Sigmoid colon (tissue), 7 donors: ENCODE results near the gene MTCL1. TPM values are rescaled to one million over a fixed set of nuclear protein-coding genes. Genes with fewer than 3 reads are reported as not detected.

Experiments
- DNase-seq: peaks from one replicate; pipeline ENCODE4 v3.0.0-alpha.2; 2019
- H3K27ac ChIP-seq, 4 donors: fragments of 200-600 bp; sonication (generic); one replicate each; pipeline ENCODE4 v1.5.1; 2016 to 2019; ENCODE audit warnings: mild to moderate bottlenecking in 1 of 4
- H3K27me3 ChIP-seq, 3 donors: fragments of 200-600 bp; sonication (generic); one replicate each; pipeline ENCODE4 v1.5.1; 2019; ENCODE audit warnings: mild to moderate bottlenecking in 1 of 3
- H3K36me3 ChIP-seq, 4 donors: fragments of 200-600 bp; sonication (generic); one replicate each; pipeline ENCODE4 v1.5.1; 2016 to 2019
- H3K4me1 ChIP-seq, 4 donors: fragments of 200-600 bp; sonication (generic); one replicate each; pipeline ENCODE4 v1.5.1; 2017 to 2019
- H3K4me3 ChIP-seq, 4 donors: fragments of 200-600 bp; sonication (generic); one replicate each; pipeline ENCODE4 v1.5.1; 2017 to 2019; ENCODE audit warnings: mild to moderate bottlenecking in 2 of 4, moderate library complexity in 1 of 4
- H3K9me3 ChIP-seq, 4 donors: fragments of 200-600 bp in 3 of 4; sonication (generic) in 3 of 4; one replicate each; pipeline versions ENCODE4 v1.5.1 to v1.6.1; 2013 to 2019
- CTCF ChIP-seq, 4 experiments: fragments of 450-650 bp in 3 of 4; fragments of 200-600 bp in 1 of 4; IDR thresholded peaks; one replicate each; pipeline ENCODE4 v1.5.1; 2016 to 2019; ENCODE audit warnings: antibody characterized with exemption in 4 of 4, mild to moderate bottlenecking in 3 of 4, moderate library complexity in 2 of 4
- EP300 ChIP-seq, 4 donors: sonication (generic); formaldehyde crosslinking; IDR thresholded peaks; one replicate each; pipeline ENCODE4 v1.6.1; 2017; ENCODE audit warnings: antibody characterized with exemption in 4 of 4
- POLR2A ChIP-seq, 2 donors: fragments of 450-650 bp; IDR thresholded peaks; one replicate each; pipeline ENCODE4 v1.6.1; 2016; ENCODE audit warnings: antibody characterized with exemption in 2 of 2, mild to moderate bottlenecking in 2 of 2, moderate library complexity in 2 of 2
- POLR2AphosphoS5 ChIP-seq, 4 donors: sonication (generic); formaldehyde crosslinking; IDR thresholded peaks; one replicate each; pipeline ENCODE4 v1.6.1; 2017; ENCODE audit warnings: antibody characterized with exemption in 4 of 4
- WGBS, 2 donors: extraction: QIAGEN DNeasy Blood & Tissue Kit; methylation state at CpG; one replicate each; pipeline ENCODE4 v1.1.7; 2013; 5-methylcytosine and 5-hydroxymethylcytosine counted together
- intact Hi-C: fragments of 100-400 bp; cut with DNase I; formaldehyde crosslinking; loops from one replicate; pipeline ENCODE4 v1.15.1; 2023
- polyA plus RNA-seq, 3 donors: library from polyadenylated mRNA; stranded (reverse); fragments of 200-250 nt; gene quantifications; one replicate each; pipeline ENCODE4 v1.2.3, GENCODE V29; 2013
- total RNA-seq, 4 donors: library from RNA; depleted of rRNA; stranded (reverse); fragments of >200 nt; gene quantifications; one replicate each; pipeline ENCODE4 v1.1.0, GENCODE V29; 2016
- donor health status: healthy with polysubstance abuse.
- donor health status: Bipolar disorder and iron deficiency.
- donor health status: healthy.

Gene MTCL1
- total and polyA plus RNA-seq, 7 donors = 0.69 to 133 (median 58.5) TPM

- intact Hi-C loops = no loop called here
- peaks cover 0 to 33% (median 3%) of the 10 kb centered on the region in 4 donors for H3K36me3 ChIP-seq
- no peaks in the 10 kb centered on the region for H3K27me3 ChIP-seq
- no peak overlapping the region for H3K4me3 ChIP-seq
- WGBS, 2 donors = 89 to 95% methylated on average over 4 of the region's 4 CpGs
- DNase-seq = no peak
- no peaks in the 10 kb centered on the region for H3K9me3 ChIP-seq
- H3K27ac ChIP-seq = peak overlapping the region in 3 of 4 donors; percentile 17 to 67 (median 40)
- TF ChIP-seq POLR2A (IDR thresholded peaks at IDR 0.05) (no peak), CTCF (IDR thresholded peaks at IDR 0.05) (no peak), EP300 (IDR thresholded peaks at IDR 0.05) (no peak), POLR2AphosphoS5 (IDR thresholded peaks at IDR 0.05) (no peak)
- H3K4me1 ChIP-seq = peaks cover 0 to 27% (median 23%) of the 10 kb centered on the region in 4 donors
These were observed 21.8 kb downstream of the MTCL1 start for GRCh38 chr18:8726963-8727705.

GRCh38 chr18:8730080-8730827, 24.9 kb downstream of the MTCL1 start:
- intact Hi-C loops = no loop called here
- no peaks in the 10 kb centered on the region for H3K27me3 ChIP-seq
- H3K4me1 ChIP-seq = peaks cover 0 to 45% (median 27%) of the 10 kb centered on the region in 4 donors
- H3K27ac ChIP-seq = peak overlapping the region; percentile 25 to 73 (median 61)
- 14 to 36% methylated on average over 16 of the region's 16 CpGs for WGBS, 2 donors
- H3K4me3 ChIP-seq = no peak overlapping the region
- TF ChIP-seq POLR2AphosphoS5 (IDR thresholded peaks at IDR 0.05) (peak in 1 of 4 donors; percentile 29), POLR2A (IDR thresholded peaks at IDR 0.05) (no peak)
- peaks cover 0 to 15% (median 0%) of the 10 kb centered on the region in 4 donors for H3K36me3 ChIP-seq
- H3K9me3 ChIP-seq = no peaks in the 10 kb centered on the region
- DNase-seq = peak; percentile 75

DNA sequence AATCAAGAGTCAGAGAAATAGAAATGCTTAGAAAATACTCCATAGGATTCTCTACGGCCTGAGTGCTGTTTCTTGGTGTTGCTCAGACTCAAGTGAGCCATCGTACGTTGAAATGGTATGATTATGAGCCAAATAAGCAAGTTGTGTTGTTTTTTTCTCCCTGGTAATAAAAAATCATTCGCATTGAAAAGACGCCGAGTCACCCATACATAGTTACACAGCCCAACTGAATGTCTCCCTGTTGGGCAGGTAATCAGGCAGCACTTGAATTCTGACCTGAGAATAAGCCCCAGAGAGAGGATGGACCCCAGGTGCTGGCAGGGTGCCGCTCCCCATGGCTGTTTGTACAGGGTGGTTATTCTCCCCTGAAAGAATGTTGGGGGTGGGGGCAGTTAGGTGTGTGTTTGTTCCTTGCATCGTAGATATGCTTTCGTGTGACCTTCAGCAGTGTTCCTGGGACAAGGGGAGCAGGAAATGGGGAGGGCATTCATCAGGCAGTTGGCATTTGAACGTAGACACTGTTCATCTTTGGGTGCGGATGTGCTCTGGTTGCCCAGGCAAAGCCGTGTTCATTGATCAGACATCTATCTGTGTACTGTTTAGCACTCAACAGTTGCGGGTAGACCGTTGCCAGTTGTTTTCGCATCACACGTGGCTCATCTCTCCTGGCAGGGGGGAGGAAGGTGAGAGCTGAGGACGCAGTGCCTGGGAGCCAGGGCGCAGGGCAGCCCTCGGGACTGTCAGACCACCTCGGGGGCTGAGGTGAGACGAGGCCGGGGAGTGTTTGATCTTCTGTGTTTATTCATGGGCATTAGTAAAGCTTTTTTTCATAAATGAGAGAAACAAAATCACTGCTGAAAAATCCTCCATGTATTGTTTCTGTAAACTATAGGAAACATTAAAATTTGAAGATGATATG, 27.3 kb downstream of the MTCL1 start:
- no peak overlapping the region for H3K27ac ChIP-seq
- no peaks in the 10 kb centered on the region for H3K27me3 ChIP-seq
- WGBS, 2 donors = 88 to 94% methylated on average over 22 of the region's 22 CpGs
- no peaks in the 10 kb centered on the region for H3K9me3 ChIP-seq
- H3K36me3 ChIP-seq = peaks cover 0 to 5% (median 0%) of the 10 kb centered on the region in 4 donors
- H3K4me1 ChIP-seq = peaks cover 0 to 50% (median 29%) of the 10 kb centered on the region in 4 donors
- no peak for TF ChIP-seq POLR2A (IDR thresholded peaks at IDR 0.05)
- TF ChIP-seq POLR2AphosphoS5 (IDR thresholded peaks at IDR 0.05) = no peak
- no peak for TF ChIP-seq CTCF (IDR thresholded peaks at IDR 0.05)
- no peak for TF ChIP-seq EP300 (IDR thresholded peaks at IDR 0.05)
- intact Hi-C loops = no loop called here
- no peak for DNase-seq
- no peak overlapping the region for H3K4me3 ChIP-seq

DNA sequence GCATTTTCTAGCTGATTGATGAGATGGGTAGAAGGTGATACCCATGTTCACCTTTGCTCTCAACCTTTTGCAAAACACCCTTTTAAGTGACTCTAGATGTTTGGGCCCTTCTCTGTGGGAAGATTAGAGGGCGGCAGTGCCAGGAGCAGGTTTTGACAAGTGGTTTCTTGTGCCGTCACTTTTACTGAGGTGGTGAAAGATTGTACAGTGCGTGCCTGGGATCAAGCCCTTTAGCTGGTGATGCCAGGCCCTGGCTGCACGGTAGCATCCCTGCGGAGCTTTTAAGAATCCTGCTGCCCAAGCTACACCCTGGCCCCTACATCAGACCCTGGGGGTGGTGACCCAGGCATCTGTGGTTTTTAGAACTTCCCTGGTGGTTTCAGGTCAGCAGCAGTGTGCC, 29.1 kb downstream of the MTCL1 start:
- 93 to 94% methylated on average over 5 of the region's 5 CpGs for WGBS, 2 donors
- intact Hi-C loops = no loop called here
- Histone ChIP-seq H3K9me3 (no peaks in the 10 kb centered on the region), H3K27ac (no peak overlapping the region), H3K27me3 (no peaks in the 10 kb centered on the region), H3K4me1 (peaks cover 0 to 43% (median 27%) of the 10 kb centered on the region in 4 donors), H3K36me3 (peaks cover 0 to 5% (median 0%) of the 10 kb centered on the region in 4 donors), H3K4me3 (no peak overlapping the region)
- TF ChIP-seq POLR2AphosphoS5 (IDR thresholded peaks at IDR 0.05) (no peak), CTCF (IDR thresholded peaks at IDR 0.05) (no peak), POLR2A (IDR thresholded peaks at IDR 0.05) (no peak), EP300 (IDR thresholded peaks at IDR 0.05) (no peak)
- no peak for DNase-seq
